ENCODE measurements around the gene RBM47. TPM values are rescaled to one million over a fixed set of nuclear protein-coding genes. Genes with fewer than 3 reads are reported as not detected.

The RBM47 gene
- total and polyA plus RNA-seq, 10 of the 15 experiments (the other 5 are each of a cell fraction or from before 2014, with no cell fraction given): 7.9 to 45.0 (median 28.7) TPM

DNA sequence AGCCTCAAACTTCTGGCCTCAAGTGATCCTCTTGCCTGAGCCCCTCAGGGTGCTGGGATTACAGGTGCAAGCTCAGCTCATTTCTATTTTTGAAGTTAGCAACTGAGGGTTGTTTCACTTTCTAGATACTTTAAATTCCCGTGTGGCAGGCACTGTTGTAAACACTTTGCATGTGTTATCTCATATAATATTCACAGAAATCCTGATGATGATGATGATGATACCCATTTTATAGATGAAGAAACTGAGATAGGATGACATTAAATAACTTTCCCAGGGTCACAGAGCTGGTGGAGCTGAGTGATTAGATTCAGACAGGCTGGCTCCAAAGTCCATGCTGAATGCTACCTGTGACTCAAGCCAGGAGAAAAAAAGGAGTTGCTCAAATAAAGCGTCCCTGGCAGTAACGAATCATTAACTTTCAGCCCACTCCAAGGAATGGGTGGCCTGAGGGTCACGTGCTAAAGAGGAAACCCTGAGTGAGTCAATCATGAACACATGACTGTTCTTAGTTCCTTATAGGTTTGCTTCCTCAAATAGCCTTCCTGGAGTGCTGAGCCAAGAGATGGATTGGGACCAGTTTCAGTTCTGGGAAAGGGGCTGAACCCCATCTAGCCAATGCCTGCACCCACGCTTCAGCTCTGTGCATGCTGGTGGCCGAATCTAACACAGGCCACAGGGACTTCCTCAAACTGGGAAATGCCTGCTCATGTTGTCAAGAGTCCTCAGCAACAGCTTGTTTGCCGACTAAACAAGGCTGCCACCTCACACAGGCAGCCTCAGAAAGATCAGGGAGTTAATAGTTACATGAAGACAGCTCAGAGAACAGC is 52.8 kb downstream of the RBM47 start (continued):
- TF ChIP-seq IKZF1 (conservative IDR thresholded peaks at IDR 0.05): peak; percentile 100
- TF ChIP-seq LARP7 (IDR thresholded peaks at IDR 0.05): 0 out of 2 replicates have a peak, but pooled peaks have one; percentile 33
- 0 out of 2 replicates have a peak, but pooled peaks have one; percentile 80 for TF ChIP-seq MTA3 (IDR thresholded peaks at IDR 0.05; ENCODE audit: borderline replicate concordance, low read length)
- TF ChIP-seq, protein P1, sequence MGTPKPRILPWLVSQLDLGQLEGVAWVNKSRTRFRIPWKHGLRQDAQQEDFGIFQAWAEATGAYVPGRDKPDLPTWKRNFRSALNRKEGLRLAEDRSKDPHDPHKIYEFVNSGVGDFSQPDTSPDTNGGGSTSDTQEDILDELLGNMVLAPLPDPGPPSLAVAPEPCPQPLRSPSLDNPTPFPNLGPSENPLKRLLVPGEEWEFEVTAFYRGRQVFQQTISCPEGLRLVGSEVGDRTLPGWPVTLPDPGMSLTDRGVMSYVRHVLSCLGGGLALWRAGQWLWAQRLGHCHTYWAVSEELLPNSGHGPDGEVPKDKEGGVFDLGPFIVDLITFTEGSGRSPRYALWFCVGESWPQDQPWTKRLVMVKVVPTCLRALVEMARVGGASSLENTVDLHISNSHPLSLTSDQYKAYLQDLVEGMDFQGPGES (IDR thresholded peaks at IDR 0.05): no peak
- no peak for TF ChIP-seq ZBED1 (IDR thresholded peaks at IDR 0.05; ENCODE audit: borderline replicate concordance)
- no peak for TF ChIP-seq TCF12 (IDR thresholded peaks at IDR 0.05; ENCODE audit: low read depth, low read length)
- TF ChIP-seq BACH1 (IDR thresholded peaks at IDR 0.05; ENCODE audit: borderline replicate concordance): peak; percentile 56; the same call in 1 of the 2 replicates
- TF ChIP-seq EP300 (IDR thresholded peaks at IDR 0.05; ENCODE audit: borderline replicate concordance in 1 of 2, control insufficient read depth in 1 of 2, low read depth in 2 of 2, low read length in 2 of 2): peak in 1 of 2 experiments; percentile 63; a peak in 2 of 4 replicates
- TF ChIP-seq NFYA (IDR thresholded peaks at IDR 0.05; ENCODE audit: borderline replicate concordance, low read depth, low read length): no peak
- peak; percentile 53; the same call in 1 of the 2 replicates for TF ChIP-seq ZNF207 (IDR thresholded peaks at IDR 0.05; ENCODE audit: borderline replicate concordance)
- no peak for TF ChIP-seq TCF7 (IDR thresholded peaks at IDR 0.05; ENCODE audit: borderline replicate concordance)
- TF ChIP-seq, protein P2, sequence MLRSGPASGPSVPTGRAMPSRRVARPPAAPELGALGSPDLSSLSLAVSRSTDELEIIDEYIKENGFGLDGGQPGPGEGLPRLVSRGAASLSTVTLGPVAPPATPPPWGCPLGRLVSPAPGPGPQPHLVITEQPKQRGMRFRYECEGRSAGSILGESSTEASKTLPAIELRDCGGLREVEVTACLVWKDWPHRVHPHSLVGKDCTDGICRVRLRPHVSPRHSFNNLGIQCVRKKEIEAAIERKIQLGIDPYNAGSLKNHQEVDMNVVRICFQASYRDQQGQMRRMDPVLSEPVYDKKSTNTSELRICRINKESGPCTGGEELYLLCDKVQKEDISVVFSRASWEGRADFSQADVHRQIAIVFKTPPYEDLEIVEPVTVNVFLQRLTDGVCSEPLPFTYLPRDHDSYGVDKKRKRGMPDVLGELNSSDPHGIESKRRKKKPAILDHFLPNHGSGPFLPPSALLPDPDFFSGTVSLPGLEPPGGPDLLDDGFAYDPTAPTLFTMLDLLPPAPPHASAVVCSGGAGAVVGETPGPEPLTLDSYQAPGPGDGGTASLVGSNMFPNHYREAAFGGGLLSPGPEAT (IDR thresholded peaks at IDR 0.05; ENCODE audit: low read depth): peak; percentile 99
- TF ChIP-seq ZNF217 (IDR thresholded peaks at IDR 0.05): peak; percentile 99
- TF ChIP-seq NR2F1 (conservative IDR thresholded peaks at IDR 0.05): peak; percentile 55
- TF ChIP-seq FOXK2 (IDR thresholded peaks at IDR 0.05): no peak
- TF ChIP-seq CBX5 (IDR thresholded peaks at IDR 0.05; ENCODE audit: low read depth): no peak
- no peak for TF ChIP-seq TARDBP (IDR thresholded peaks at IDR 0.05; ENCODE audit: borderline replicate concordance)
- TF ChIP-seq EZH2 (IDR thresholded peaks at IDR 0.05; ENCODE audit: borderline replicate concordance, control insufficient read depth, low read depth, low read length): no peak
- no peak for TF ChIP-seq RFX5 (IDR thresholded peaks at IDR 0.05; ENCODE audit: low read depth, low read length)
- TF ChIP-seq YBX1 (IDR thresholded peaks at IDR 0.05): no peak
- TF ChIP-seq PAX5 (IDR thresholded peaks at IDR 0.05; ENCODE audit: borderline replicate concordance, low read depth, low read length): no peak
- TF ChIP-seq MXI1 (IDR thresholded peaks at IDR 0.05; ENCODE audit: low read depth, low read length): 0 out of 2 replicates have a peak, but pooled peaks have one; percentile 8
- TF ChIP-seq SREBF1 (IDR thresholded peaks at IDR 0.05; ENCODE audit: low read length): no peak
- no peak for TF ChIP-seq CBFB (IDR thresholded peaks at IDR 0.05; ENCODE audit: low read depth)
- no peak for TF ChIP-seq KAT2A (conservative IDR thresholded peaks at IDR 0.05; ENCODE audit: control insufficient read depth, low read depth, low read length)
- TF ChIP-seq, protein P3, sequence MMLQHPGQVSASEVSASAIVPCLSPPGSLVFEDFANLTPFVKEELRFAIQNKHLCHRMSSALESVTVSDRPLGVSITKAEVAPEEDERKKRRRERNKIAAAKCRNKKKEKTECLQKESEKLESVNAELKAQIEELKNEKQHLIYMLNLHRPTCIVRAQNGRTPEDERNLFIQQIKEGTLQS (IDR thresholded peaks at IDR 0.05; ENCODE audit: borderline replicate concordance, extremely low read depth, low read depth, low read length): peak; percentile 42; the same call in 1 of the 2 replicates
- TF ChIP-seq STAT1 (conservative IDR thresholded peaks at IDR 0.05): no peak
- no peak for TF ChIP-seq SMC3 (IDR thresholded peaks at IDR 0.05; ENCODE audit: borderline replicate concordance, low read length)

Measured in GM12878 (cell line).